Activated CD8-positive, alpha-beta T cell treated with anti-CD3 and anti-CD28 coated beads for 36 hours (primary cell): ENCODE results near the gene SYCE1. TPM values are rescaled to one million over a fixed set of nuclear protein-coding genes. Genes with fewer than 3 reads are reported as not detected.

Experiments
- ATAC-seq: fragments of 200-7000 bp; cut with Tn5 transposase; one replicate; pipeline ENCODE4 v1.10.0; 2021; ENCODE audit warnings: mild to moderate bottlenecking, moderate library complexity
- CTCF ChIA-PET: fragments of 350-600 bp; sonication (Branson Sonifier 250); formaldehyde crosslinking; loops from one replicate; lab custom pipeline; 2021; ENCODE audit warnings: antibody characterized with exemption; lab: Charles Lee
- POLR2A ChIA-PET: fragments of 350-600 bp; sonication (Branson Sonifier 250); formaldehyde crosslinking; loops from one replicate; lab custom pipeline; 2021; ENCODE audit warnings: antibody characterized with exemption; lab: Charles Lee
- DNase-seq: peaks from one replicate; pipeline ENCODE4 v3.0.0-alpha.2; 2020
- H3K27ac Mint-ChIP-seq: one replicate; pipeline ENCODE4 v1.8.0; 2021; ENCODE audit warnings: mild to moderate bottlenecking, mixed read lengths
- H3K27me3 Mint-ChIP-seq: one replicate; pipeline ENCODE4 v1.8.0; 2021; ENCODE audit warnings: mixed read lengths
- H3K36me3 Mint-ChIP-seq: one replicate; pipeline ENCODE4 v1.8.0; 2021; ENCODE audit warnings: low read depth, mixed read lengths
- H3K4me1 Mint-ChIP-seq: one replicate; pipeline ENCODE4 v1.8.0; 2021; ENCODE audit warnings: low read depth, mixed read lengths
- H3K4me3 Mint-ChIP-seq: one replicate; pipeline ENCODE4 v1.8.0; 2021; ENCODE audit warnings: mild to moderate bottlenecking, moderate library complexity, mixed read lengths
- H3K9me3 Mint-ChIP-seq: one replicate; pipeline ENCODE4 v1.8.0; 2021; ENCODE audit warnings: mixed read lengths
- CTCF ChIP-seq: fragments of 200-600 bp; IDR thresholded peaks from one replicate; pipeline ENCODE4 v1.8.0; 2022; ENCODE audit warnings: antibody characterized with exemption, mild to moderate bottlenecking
- intact Hi-C: fragments of 100-400 bp; cut with micrococcal nuclease; formaldehyde crosslinking; loops from one replicate; pipeline ENCODE4 v1.10.0; 2022
- total RNA-seq, 2 experiments: library from RNA; stranded (reverse); gene quantifications; one replicate each; pipeline ENCODE4 v1.2.3, GENCODE V29; 2021

Gene SYCE1
- total RNA-seq, 2 experiments from 2014 or later: not detected

- no peak for ATAC-seq
- Mint-ChIP-seq H3K36me3 (no peaks in the 10 kb centered on the region), H3K27ac (no peak overlapping the region), H3K4me3 (no peak overlapping the region), H3K27me3 (peaks cover 9% of the 10 kb centered on the region), H3K4me1 (peaks cover 8% of the 10 kb centered on the region), H3K9me3 (no peaks in the 10 kb centered on the region)
- ChIA-PET POLR2A (no interaction called here), CTCF (interaction anchor here (1.7 to 1.8 kb wide), 2 partner anchors 77 to 186 kb away, joined by 8 to 14 read pairs; no protein-coding TSS in a partner anchor)
- intact Hi-C loops: no loop called here
- no peak for DNase-seq
- no peak for TF ChIP-seq CTCF
Measured at GRCh38 chr10:133515471-133515870, 49.9 kb downstream of the SYCE1 start.

- intact Hi-C loops: no loop called here
- ATAC-seq: no peak
- no peak for TF ChIP-seq CTCF
Measured at GRCh38 chr10:133511907-133512528, 53.4 kb downstream of the SYCE1 start.

GRCh38 chr10:133511408-133511807 is 54.0 kb downstream of the SYCE1 start:
- ChIA-PET CTCF (no interaction called here), POLR2A (no interaction called here)
- TF ChIP-seq CTCF: no peak
- H3K4me3 Mint-ChIP-seq: no peak overlapping the region
- H3K27ac Mint-ChIP-seq: no peak overlapping the region
- H3K36me3 Mint-ChIP-seq: peaks cover 7% of the 10 kb centered on the region
- no peak for ATAC-seq
- H3K27me3 Mint-ChIP-seq: peaks cover 14% of the 10 kb centered on the region
- intact Hi-C loops: no loop called here
- no peak for DNase-seq
- H3K4me1 Mint-ChIP-seq: no peaks in the 10 kb centered on the region
- H3K9me3 Mint-ChIP-seq: peaks cover 9% of the 10 kb centered on the region

More at GRCh38 chr10:133511907-133512528, 53.4 kb downstream of the SYCE1 start:
- Mint-ChIP-seq H3K4me1 (no peaks in the 10 kb centered on the region), H3K9me3 (peaks cover 9% of the 10 kb centered on the region), H3K36me3 (peaks cover 7% of the 10 kb centered on the region), H3K4me3 (no peak overlapping the region), H3K27me3 (peaks cover 15% of the 10 kb centered on the region), H3K27ac (no peak overlapping the region)
- DNase-seq: no peak
- CTCF ChIA-PET: interaction anchor here (2.1 kb wide), 1 partner anchor 74 kb away, joined by 15 read pairs; no protein-coding TSS in a partner anchor
- POLR2A ChIA-PET: no interaction called here

GRCh38 chr10:133509700-133510099 is 55.7 kb downstream of the SYCE1 start:
- ATAC-seq: no peak
- H3K9me3 Mint-ChIP-seq: peaks cover 9% of the 10 kb centered on the region
- no peak for DNase-seq
- H3K4me1 Mint-ChIP-seq: no peaks in the 10 kb centered on the region
- TF ChIP-seq CTCF: no peak
- ChIA-PET POLR2A (interaction anchor here (0.9 to 1.0 kb wide), 2 partner anchors 10 to 16 kb away, joined by 3 read pairs; no protein-coding TSS in a partner anchor), CTCF (interaction anchor here (1.3 to 1.7 kb wide), 3 partner anchors 10 to 180 kb away, joined by 3 to 6 read pairs (median 6); no protein-coding TSS in a partner anchor)
- no peak overlapping the region for H3K27ac Mint-ChIP-seq
- H3K4me3 Mint-ChIP-seq: no peak overlapping the region
- H3K27me3 Mint-ChIP-seq: peaks cover 12% of the 10 kb centered on the region
- intact Hi-C loops: no loop called here
- H3K36me3 Mint-ChIP-seq: peaks cover 7% of the 10 kb centered on the region

Other genes with a start within 250 kb of the SYCE1 start
- gene CALY, start 228.7 kb downstream of the SYCE1 start, total RNA-seq: not detected
- gene PRAP1, start 218.2 kb downstream of the SYCE1 start, total RNA-seq: not detected
- gene FUOM, start 207.6 kb downstream of the SYCE1 start, total RNA-seq: 10 to 100 TPM; 32.2 to 33.7 TPM
- gene ECHS1, start 192.2 kb downstream of the SYCE1 start, total RNA-seq: 10 to 100 TPM; 50.7 to 51.4 TPM
- 1 to 10 TPM; 4.2 to 4.6 TPM for gene PAOX, start 186.3 kb downstream of the SYCE1 start, total RNA-seq
- 10 to 100 TPM; 45.7 to 48.9 TPM for gene MTG1, start 171.4 kb downstream of the SYCE1 start, total RNA-seq
- not detected for gene SPRN, start 141.0 kb downstream of the SYCE1 start, total RNA-seq
- 1 to 10 TPM; 2.8 to 2.9 TPM for gene SCART1, start 111.6 kb downstream of the SYCE1 start, total RNA-seq
- gene CYP2E1, start 38.2 kb downstream of the SYCE1 start, total RNA-seq: under 1 TPM; 0.43 to 0.87 TPM
- gene FRG2B, start 61.2 kb upstream of the SYCE1 start, total RNA-seq: not detected